Measurements from ENCODE around the gene MLPH.

MLPH gene

GRCh38 chr2:237583385-237584295, 96.6 kb downstream of the MLPH start:
- TF ChIP-seq, protein P1, sequence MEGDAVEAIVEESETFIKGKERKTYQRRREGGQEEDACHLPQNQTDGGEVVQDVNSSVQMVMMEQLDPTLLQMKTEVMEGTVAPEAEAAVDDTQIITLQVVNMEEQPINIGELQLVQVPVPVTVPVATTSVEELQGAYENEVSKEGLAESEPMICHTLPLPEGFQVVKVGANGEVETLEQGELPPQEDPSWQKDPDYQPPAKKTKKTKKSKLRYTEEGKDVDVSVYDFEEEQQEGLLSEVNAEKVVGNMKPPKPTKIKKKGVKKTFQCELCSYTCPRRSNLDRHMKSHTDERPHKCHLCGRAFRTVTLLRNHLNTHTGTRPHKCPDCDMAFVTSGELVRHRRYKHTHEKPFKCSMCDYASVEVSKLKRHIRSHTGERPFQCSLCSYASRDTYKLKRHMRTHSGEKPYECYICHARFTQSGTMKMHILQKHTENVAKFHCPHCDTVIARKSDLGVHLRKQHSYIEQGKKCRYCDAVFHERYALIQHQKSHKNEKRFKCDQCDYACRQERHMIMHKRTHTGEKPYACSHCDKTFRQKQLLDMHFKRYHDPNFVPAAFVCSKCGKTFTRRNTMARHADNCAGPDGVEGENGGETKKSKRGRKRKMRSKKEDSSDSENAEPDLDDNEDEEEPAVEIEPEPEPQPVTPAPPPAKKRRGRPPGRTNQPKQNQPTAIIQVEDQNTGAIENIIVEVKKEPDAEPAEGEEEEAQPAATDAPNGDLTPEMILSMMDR (conservative IDR thresholded peaks at IDR 0.05; ENCODE audit: low read length) = no peak
- no peak for TF ChIP-seq EZH2phosphoT487 (IDR thresholded peaks at IDR 0.05; ENCODE audit: borderline replicate concordance)
- no peaks in the 10 kb centered on the region for H3K4me1 ChIP-seq (ENCODE audit: insufficient read depth, low read length, poor library complexity, severe bottlenecking)
- no peaks in the 10 kb centered on the region for H4K20me1 ChIP-seq (ENCODE audit: insufficient read depth, low read length, poor library complexity, severe bottlenecking)
- no peaks in the 10 kb centered on the region for H3K36me3 ChIP-seq (ENCODE audit: insufficient read depth, low read length)
- no peaks in the 10 kb centered on the region for H3F3A ChIP-seq (ENCODE audit: low read depth)
- H3K4me2 ChIP-seq (ENCODE audit: low read depth, low read length, poor library complexity, severe bottlenecking) = no peak overlapping the region
- H3K9ac ChIP-seq (ENCODE audit: low read depth, low read length, poor library complexity, severe bottlenecking) = no peak overlapping the region
- H3K27me3 ChIP-seq (ENCODE audit: insufficient read depth, low read length, poor library complexity, severe bottlenecking) = no peaks in the 10 kb centered on the region
- H3K79me2 ChIP-seq (ENCODE audit: insufficient read depth, low read length) = no peaks in the 10 kb centered on the region
- no peaks in the 10 kb centered on the region for H3K9me3 ChIP-seq (ENCODE audit: insufficient read depth, low read depth, low read length)
- H2AFZ ChIP-seq (ENCODE audit: low read length) = no peak overlapping the region
- no peak overlapping the region for H3K4me3 ChIP-seq (ENCODE audit: low read length, poor library complexity, severe bottlenecking)
- no peaks in the 10 kb centered on the region for H3K9me2 ChIP-seq (replicated peaks; ENCODE audit: low read depth, low read length)

GRCh38 chr2:237585590-237586221, 98.7 kb downstream of the MLPH start:
- H3K9me3 ChIP-seq (ENCODE audit: insufficient read depth, low read depth, low read length) = no peaks in the 10 kb centered on the region
- no peaks in the 10 kb centered on the region for H3F3A ChIP-seq (ENCODE audit: low read depth)
- no peaks in the 10 kb centered on the region for H3K9me2 ChIP-seq (replicated peaks; ENCODE audit: low read depth, low read length)
- H3K36me3 ChIP-seq (ENCODE audit: insufficient read depth, low read length) = no peaks in the 10 kb centered on the region
- H3K4me2 ChIP-seq (ENCODE audit: low read depth, low read length, poor library complexity, severe bottlenecking) = no peak overlapping the region
- H3K27me3 ChIP-seq (ENCODE audit: insufficient read depth, low read length, poor library complexity, severe bottlenecking) = no peaks in the 10 kb centered on the region
- no peaks in the 10 kb centered on the region for H3K79me2 ChIP-seq (ENCODE audit: insufficient read depth, low read length)
- H4K20me1 ChIP-seq (ENCODE audit: insufficient read depth, low read length, poor library complexity, severe bottlenecking) = no peaks in the 10 kb centered on the region
- TF ChIP-seq, protein P1 (conservative IDR thresholded peaks at IDR 0.05; ENCODE audit: low read length) = no peak
- TF ChIP-seq EZH2phosphoT487 (IDR thresholded peaks at IDR 0.05; ENCODE audit: borderline replicate concordance) = no peak
- H3K4me1 ChIP-seq (ENCODE audit: insufficient read depth, low read length, poor library complexity, severe bottlenecking) = no peaks in the 10 kb centered on the region
- no peak overlapping the region for H3K9ac ChIP-seq (ENCODE audit: low read depth, low read length, poor library complexity, severe bottlenecking)
- no peak overlapping the region for H3K4me3 ChIP-seq (ENCODE audit: low read length, poor library complexity, severe bottlenecking)
- no peak overlapping the region for H2AFZ ChIP-seq (ENCODE audit: low read length)

- H3F3A ChIP-seq (ENCODE audit: low read depth) = no peaks in the 10 kb centered on the region
- H3K9me3 ChIP-seq (ENCODE audit: insufficient read depth, low read depth, low read length) = no peaks in the 10 kb centered on the region
- no peak overlapping the region for H3K4me3 ChIP-seq (ENCODE audit: low read length, poor library complexity, severe bottlenecking)
- H2AFZ ChIP-seq (ENCODE audit: low read length) = no peak overlapping the region
- H3K27me3 ChIP-seq (ENCODE audit: insufficient read depth, low read length, poor library complexity, severe bottlenecking) = no peaks in the 10 kb centered on the region
- H3K4me2 ChIP-seq (ENCODE audit: low read depth, low read length, poor library complexity, severe bottlenecking) = no peak overlapping the region
- no peaks in the 10 kb centered on the region for H3K79me2 ChIP-seq (ENCODE audit: insufficient read depth, low read length)
- no peak for TF ChIP-seq EZH2phosphoT487 (IDR thresholded peaks at IDR 0.05; ENCODE audit: borderline replicate concordance)
- TF ChIP-seq, protein P1 (conservative IDR thresholded peaks at IDR 0.05; ENCODE audit: low read length) = no peak
- peaks cover 6% of the 10 kb centered on the region for H3K4me1 ChIP-seq (ENCODE audit: insufficient read depth, low read length, poor library complexity, severe bottlenecking)
- H3K9ac ChIP-seq (ENCODE audit: low read depth, low read length, poor library complexity, severe bottlenecking) = no peak overlapping the region
- no peaks in the 10 kb centered on the region for H3K9me2 ChIP-seq (replicated peaks; ENCODE audit: low read depth, low read length)
- no peaks in the 10 kb centered on the region for H4K20me1 ChIP-seq (ENCODE audit: insufficient read depth, low read length, poor library complexity, severe bottlenecking)
- no peaks in the 10 kb centered on the region for H3K36me3 ChIP-seq (ENCODE audit: insufficient read depth, low read length)
These were observed 101.1 kb downstream of the MLPH start for GRCh38 chr2:237588044-237588696.
